ENCODE measurements around the gene CTSK.

DNA sequence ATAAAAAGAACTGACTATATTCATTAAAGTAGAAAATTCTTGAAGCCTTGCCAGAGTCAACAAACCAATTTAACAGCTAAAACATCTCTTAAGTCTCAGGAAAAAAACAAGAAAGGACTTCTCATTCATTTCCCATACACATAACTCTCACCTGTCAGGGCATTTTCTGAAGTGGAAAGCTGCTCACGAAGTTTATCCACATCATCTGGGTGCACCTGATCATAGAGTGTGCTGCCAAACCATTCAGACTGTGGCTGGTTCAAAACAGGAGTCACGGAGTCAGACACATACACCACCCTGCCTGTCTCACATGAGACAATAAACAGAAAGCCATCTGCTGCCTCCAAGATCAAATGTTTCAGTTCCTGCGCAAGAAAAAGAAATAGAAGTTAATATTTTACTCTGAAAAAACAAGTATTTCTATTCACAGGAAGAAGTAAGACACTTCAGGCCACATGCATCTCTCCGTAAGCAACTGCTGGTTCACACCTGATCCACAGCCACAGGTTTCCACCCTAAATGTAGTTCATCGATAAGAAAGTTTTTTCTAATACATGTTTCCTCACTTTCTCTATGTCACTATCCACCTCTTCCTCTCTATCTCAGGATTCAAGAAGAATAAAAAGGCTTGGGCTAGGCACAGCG, 28.2 kb upstream of the CTSK start:
- no peak for TF ChIP-seq EP300 (IDR thresholded peaks at IDR 0.05)
- TF ChIP-seq CTCF (IDR thresholded peaks at IDR 0.05): no peak

Data from upper lobe of left lung (tissue), 4 donors.